Body of pancreas (tissue), 4 donors: ENCODE results near the gene FBN1.

Source experiments
- CTCF ChIP-seq, 7 experiments: fragments of 450-650 bp in 4 of 7; fragments of 200-600 bp in 3 of 7; sonication (generic) in 3 of 7; IDR thresholded peaks; one replicate each; pipeline ENCODE4 v1.5.1; 2016 to 2019; ENCODE audit warnings: antibody characterized with exemption in 7 of 7
- POLR2A ChIP-seq, 3 donors: fragments of 450-650 bp; IDR thresholded peaks; one replicate each; pipeline ENCODE4 v1.6.1; 2016; ENCODE audit warnings: antibody characterized with exemption in 3 of 3, mild to moderate bottlenecking in 2 of 3

GRCh38 chr15:48451736-48452135 is 193.8 kb downstream of the FBN1 start:
- TF ChIP-seq CTCF (IDR thresholded peaks at IDR 0.05) (no peak), POLR2A (IDR thresholded peaks at IDR 0.05) (no peak)
